GM23338 (cell line): ENCODE data around the gene NXPE2.

Experiments
- CREB1 ChIP-seq: fragments of 250-450 bp; sonication (Bioruptor Pico); IDR thresholded peaks from 2 replicates; pipeline ENCODE4 v1.5.0; 2020; ENCODE audit warnings: low read depth, mild to moderate bottlenecking, moderate library complexity
- CTCF ChIP-seq, 2 experiments: fragments of 200-600 bp in 1 of 2; sonication (generic) in 1 of 2; conservative IDR thresholded peaks; 2 replicates each; pipeline versions ENCODE4 v1.5.1 to v1.6.1; 2016 to 2017; ENCODE audit warnings: antibody characterized with exemption in 2 of 2, low read depth in 2 of 2, mild to moderate bottlenecking in 2 of 2, moderate library complexity in 1 of 2
- EZH2 ChIP-seq: fragments of 200-600 bp; sonication (generic); IDR thresholded peaks from one replicate; pipeline ENCODE4 v1.8.0; 2017; ENCODE audit warnings: antibody characterized with exemption, mild to moderate bottlenecking, low read depth; ENCODE audit not compliant: unreplicated experiment
- EZH2phosphoT487 ChIP-seq: fragments of 200-600 bp; sonication (generic); IDR thresholded peaks from one replicate; pipeline ENCODE4 v1.8.1; 2018; ENCODE audit warnings: antibody characterized with exemption; ENCODE audit not compliant: unreplicated experiment
- JUNB ChIP-seq: IDR thresholded peaks from one replicate; pipeline ENCODE4 v1.6.1; 2016; ENCODE audit warnings: antibody characterized with exemption; ENCODE audit not compliant: unreplicated experiment
- POLR2AphosphoS5 ChIP-seq: IDR thresholded peaks from 2 replicates; pipeline ENCODE4 v1.6.1; 2016; ENCODE audit warnings: antibody characterized with exemption, low read depth
- REST ChIP-seq: IDR thresholded peaks from one replicate; pipeline ENCODE4 v1.6.1; 2018; ENCODE audit warnings: antibody characterized with exemption; ENCODE audit not compliant: unreplicated experiment

GRCh38 chr11:114651145-114651718 lies 27.1 kb upstream of the NXPE2 start:
- no peak for TF ChIP-seq EZH2
- no peak for TF ChIP-seq POLR2AphosphoS5
- no peak for TF ChIP-seq JUNB
- TF ChIP-seq REST = no peak
- no peak for TF ChIP-seq CTCF (conservative IDR thresholded peaks at IDR 0.05; ENCODE audit: low read depth in 2 of 2)
- no peak for TF ChIP-seq CREB1
- TF ChIP-seq EZH2phosphoT487 = no peak
